HL-60 (cell line): Measurements from ENCODE around the gene FAM78B.

Source experiments
- DNase-seq, 2 experiments: peaks; one replicate each; pipeline ENCODE4 v3.0.0-alpha.2; 2010 to 2020; ENCODE audit warnings: low read depth in 1 of 2, low spot score in 1 of 2
- H3K27ac ChIP-seq: fragments of 250-450 bp; sonication (Bioruptor Pico); replicated peaks from 2 replicates; pipeline ENCODE4 v1.5.1; 2020; ENCODE audit warnings: mild to moderate bottlenecking, moderate library complexity
- H3K27me3 ChIP-seq: fragments of 250-450 bp; sonication (Bioruptor Pico); 2 replicates; pipeline ENCODE4 v1.5.1; 2021; ENCODE audit warnings: mild to moderate bottlenecking, moderate library complexity; ENCODE audit not compliant: insufficient read depth, poor library complexity, severe bottlenecking
- H3K4me3 ChIP-seq: replicated peaks from 2 replicates; pipeline ENCODE4 v1.5.1; 2011; ENCODE audit warnings: mild to moderate bottlenecking, control low read depth, low read length; ENCODE audit not compliant: insufficient read depth
- GABPA ChIP-seq: IDR thresholded peaks from 2 replicates; pipeline ENCODE4 v1.6.1; 2012; ENCODE audit warnings: low read depth
- POLR2AphosphoS5 ChIP-seq: IDR thresholded peaks from 2 replicates; pipeline ENCODE4 v1.6.1; 2012; ENCODE audit warnings: low read depth
- SPI1 ChIP-seq: IDR thresholded peaks from 2 replicates; pipeline ENCODE4 v1.6.1; 2012; ENCODE audit warnings: low read depth, mild to moderate bottlenecking, borderline replicate concordance
- TF ChIP-seq, protein P1 (sequence below): IDR thresholded peaks from 2 replicates; pipeline ENCODE4 v1.6.1; 2012; ENCODE audit warnings: low read depth; ENCODE audit not compliant: insufficient replicate concordance
- TF ChIP-seq, protein P2 (sequence below): IDR thresholded peaks from one replicate; pipeline ENCODE4 v1.5.1; 2011; ENCODE audit warnings: low read length, control low read depth, inconsistent platforms; ENCODE audit not compliant: insufficient read depth

FAM78B gene

DNA sequence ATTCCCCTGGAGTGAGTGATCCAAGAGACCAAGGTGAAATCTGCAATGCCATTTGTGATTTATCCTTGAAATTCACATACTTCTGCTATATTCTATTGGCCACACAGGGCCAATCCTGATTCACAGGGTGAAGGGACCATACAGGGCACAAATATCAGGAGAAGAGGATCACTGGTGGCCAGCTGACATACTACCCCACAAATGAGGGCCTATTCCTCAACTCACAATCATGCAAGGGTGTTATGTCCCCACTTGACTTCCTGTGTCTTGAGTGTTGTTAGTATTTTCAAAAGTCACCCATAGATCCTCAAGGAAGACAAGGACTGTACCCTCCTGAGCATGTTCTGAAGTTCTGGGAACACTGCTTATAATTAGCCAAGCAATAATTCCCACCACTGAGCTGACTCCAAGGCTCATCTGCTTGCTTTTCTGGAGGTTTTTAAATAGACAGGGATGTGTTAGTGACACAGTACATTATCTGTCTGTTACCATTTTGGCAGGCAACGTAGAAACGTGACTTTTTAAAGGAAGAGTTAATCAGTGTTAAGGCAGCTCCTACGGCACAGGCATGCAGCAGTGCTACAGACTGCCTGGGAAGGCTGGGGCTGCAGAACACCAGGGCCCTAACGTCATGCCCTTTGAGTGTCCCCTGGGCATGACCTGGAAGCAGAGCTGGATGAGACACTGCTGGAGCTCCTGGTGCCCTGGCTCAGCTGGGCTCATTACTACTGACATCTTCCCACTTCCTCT lies 137.4 kb downstream of the FAM78B start:
- Histone ChIP-seq H3K4me3 (no peak overlapping the region), H3K27ac (no peak overlapping the region), H3K27me3 (peaks cover 8% of the 10 kb centered on the region)
- DNase-seq = no peak
- TF ChIP-seq, protein P1, sequence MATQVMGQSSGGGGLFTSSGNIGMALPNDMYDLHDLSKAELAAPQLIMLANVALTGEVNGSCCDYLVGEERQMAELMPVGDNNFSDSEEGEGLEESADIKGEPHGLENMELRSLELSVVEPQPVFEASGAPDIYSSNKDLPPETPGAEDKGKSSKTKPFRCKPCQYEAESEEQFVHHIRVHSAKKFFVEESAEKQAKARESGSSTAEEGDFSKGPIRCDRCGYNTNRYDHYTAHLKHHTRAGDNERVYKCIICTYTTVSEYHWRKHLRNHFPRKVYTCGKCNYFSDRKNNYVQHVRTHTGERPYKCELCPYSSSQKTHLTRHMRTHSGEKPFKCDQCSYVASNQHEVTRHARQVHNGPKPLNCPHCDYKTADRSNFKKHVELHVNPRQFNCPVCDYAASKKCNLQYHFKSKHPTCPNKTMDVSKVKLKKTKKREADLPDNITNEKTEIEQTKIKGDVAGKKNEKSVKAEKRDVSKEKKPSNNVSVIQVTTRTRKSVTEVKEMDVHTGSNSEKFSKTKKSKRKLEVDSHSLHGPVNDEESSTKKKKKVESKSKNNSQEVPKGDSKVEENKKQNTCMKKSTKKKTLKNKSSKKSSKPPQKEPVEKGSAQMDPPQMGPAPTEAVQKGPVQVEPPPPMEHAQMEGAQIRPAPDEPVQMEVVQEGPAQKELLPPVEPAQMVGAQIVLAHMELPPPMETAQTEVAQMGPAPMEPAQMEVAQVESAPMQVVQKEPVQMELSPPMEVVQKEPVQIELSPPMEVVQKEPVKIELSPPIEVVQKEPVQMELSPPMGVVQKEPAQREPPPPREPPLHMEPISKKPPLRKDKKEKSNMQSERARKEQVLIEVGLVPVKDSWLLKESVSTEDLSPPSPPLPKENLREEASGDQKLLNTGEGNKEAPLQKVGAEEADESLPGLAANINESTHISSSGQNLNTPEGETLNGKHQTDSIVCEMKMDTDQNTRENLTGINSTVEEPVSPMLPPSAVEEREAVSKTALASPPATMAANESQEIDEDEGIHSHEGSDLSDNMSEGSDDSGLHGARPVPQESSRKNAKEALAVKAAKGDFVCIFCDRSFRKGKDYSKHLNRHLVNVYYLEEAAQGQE = no peak
- TF ChIP-seq SPI1 (no peak), POLR2AphosphoS5 (no peak), GABPA (no peak)
- TF ChIP-seq, protein P2, sequence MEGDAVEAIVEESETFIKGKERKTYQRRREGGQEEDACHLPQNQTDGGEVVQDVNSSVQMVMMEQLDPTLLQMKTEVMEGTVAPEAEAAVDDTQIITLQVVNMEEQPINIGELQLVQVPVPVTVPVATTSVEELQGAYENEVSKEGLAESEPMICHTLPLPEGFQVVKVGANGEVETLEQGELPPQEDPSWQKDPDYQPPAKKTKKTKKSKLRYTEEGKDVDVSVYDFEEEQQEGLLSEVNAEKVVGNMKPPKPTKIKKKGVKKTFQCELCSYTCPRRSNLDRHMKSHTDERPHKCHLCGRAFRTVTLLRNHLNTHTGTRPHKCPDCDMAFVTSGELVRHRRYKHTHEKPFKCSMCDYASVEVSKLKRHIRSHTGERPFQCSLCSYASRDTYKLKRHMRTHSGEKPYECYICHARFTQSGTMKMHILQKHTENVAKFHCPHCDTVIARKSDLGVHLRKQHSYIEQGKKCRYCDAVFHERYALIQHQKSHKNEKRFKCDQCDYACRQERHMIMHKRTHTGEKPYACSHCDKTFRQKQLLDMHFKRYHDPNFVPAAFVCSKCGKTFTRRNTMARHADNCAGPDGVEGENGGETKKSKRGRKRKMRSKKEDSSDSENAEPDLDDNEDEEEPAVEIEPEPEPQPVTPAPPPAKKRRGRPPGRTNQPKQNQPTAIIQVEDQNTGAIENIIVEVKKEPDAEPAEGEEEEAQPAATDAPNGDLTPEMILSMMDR = no peak

DNA sequence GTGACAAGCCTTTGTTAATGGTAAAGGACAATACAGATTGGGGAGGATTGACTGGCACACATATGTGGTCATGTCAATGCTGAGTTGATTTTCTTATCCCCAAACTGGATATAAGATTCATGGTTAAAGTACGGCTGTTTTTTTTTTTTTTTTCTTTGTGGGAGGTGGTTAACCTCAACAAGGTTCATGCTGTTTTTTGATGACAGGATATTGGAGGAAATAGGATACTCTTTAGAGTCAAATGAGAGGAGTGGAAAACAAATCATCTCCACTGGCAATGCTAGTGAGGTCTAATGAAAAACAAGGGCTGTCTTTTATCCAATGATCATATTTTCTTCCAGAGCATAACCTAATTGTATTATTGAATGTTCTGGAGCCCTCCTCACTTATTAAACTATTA lies 140.2 kb downstream of the FAM78B start:
- DNase-seq = no peak
- TF ChIP-seq, protein P1 = no peak
- TF ChIP-seq, protein P2 = no peak
- TF ChIP-seq SPI1 (no peak), POLR2AphosphoS5 (no peak), GABPA (no peak)
- Histone ChIP-seq H3K27me3 (peaks cover 8% of the 10 kb centered on the region), H3K27ac (no peak overlapping the region), H3K4me3 (no peak overlapping the region)

DNA sequence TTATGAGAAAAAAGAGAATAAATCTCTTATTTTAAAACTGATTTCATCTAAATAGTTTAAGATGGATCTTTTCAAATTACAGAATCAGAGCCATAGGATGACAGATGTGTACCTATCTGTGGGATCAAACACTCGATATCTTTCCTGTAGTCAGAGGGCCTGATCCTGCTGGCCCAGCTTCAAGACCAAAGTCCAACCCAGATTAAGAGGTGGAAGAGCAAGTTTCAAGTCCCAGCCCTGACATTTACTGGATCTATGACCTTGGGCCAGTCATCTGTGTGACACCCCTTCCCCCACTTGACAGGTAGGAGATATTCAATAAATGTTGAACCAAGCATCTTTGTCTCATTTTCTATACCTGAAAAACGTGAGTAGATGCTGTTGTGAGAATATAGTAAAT lies 140.7 kb downstream of the FAM78B start:
- no peak overlapping the region for H3K27ac ChIP-seq
- peaks cover 11% of the 10 kb centered on the region for H3K27me3 ChIP-seq
- no peak for DNase-seq
- H3K4me3 ChIP-seq = no peak overlapping the region
- TF ChIP-seq SPI1 (no peak), POLR2AphosphoS5 (no peak), GABPA (no peak)
- TF ChIP-seq, protein P1 = no peak
- TF ChIP-seq, protein P2 = no peak
